ENCODE data around the gene MTR.

The MTR gene

DNA sequence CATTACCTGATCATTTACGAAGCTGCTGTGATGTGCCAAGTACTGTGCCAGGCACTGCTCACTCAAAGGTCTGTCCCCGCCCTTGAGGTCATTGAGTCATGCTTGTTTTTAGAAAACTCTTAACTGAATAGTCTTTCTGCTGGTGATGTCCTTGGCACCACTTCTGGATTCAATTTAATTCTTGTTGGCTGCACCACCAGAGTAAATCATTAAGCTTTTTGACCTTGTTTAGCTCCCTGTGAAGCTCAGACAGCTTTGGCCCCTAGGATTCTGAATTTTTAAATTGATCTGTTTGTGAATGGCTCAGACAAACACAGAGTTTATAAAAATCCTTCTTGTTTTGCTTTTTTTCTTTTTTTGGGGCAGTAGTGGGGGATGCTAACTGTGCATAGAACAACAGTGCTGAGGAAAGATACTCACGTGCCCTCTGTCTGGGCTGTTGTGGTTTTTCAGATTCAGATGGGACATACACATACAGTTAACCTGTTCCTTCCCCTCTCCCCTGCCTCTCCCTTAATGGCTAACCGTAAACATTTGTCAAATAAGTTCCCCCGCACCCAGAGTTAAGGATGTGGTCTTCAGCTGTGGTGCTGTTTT is 67.6 kb downstream of the MTR start:
- no peak for TF ChIP-seq CSDC2 (CRISPR knock-in tag; IDR thresholded peaks at IDR 0.05)
- TF ChIP-seq, protein P1, sequence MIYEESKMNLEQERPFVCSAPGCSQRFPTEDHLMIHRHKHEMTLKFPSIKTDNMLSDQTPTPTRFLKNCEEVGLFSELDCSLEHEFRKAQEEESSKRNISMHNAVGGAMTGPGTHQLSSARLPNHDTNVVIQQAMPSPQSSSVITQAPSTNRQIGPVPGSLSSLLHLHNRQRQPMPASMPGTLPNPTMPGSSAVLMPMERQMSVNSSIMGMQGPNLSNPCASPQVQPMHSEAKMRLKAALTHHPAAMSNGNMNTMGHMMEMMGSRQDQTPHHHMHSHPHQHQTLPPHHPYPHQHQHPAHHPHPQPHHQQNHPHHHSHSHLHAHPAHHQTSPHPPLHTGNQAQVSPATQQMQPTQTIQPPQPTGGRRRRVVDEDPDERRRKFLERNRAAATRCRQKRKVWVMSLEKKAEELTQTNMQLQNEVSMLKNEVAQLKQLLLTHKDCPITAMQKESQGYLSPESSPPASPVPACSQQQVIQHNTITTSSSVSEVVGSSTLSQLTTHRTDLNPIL (CRISPR knock-in tag; IDR thresholded peaks at IDR 0.05; ENCODE audit: low read depth): no peak
- no peak for TF ChIP-seq OSR1 (CRISPR knock-in tag; IDR thresholded peaks at IDR 0.05)
- TF ChIP-seq ZNF565 (CRISPR knock-in tag; conservative IDR thresholded peaks at IDR 0.05; ENCODE audit: low read depth): no peak
- no peak for TF ChIP-seq SNAI2 (CRISPR knock-in tag; IDR thresholded peaks at IDR 0.05)
- no peak for TF ChIP-seq TOX (CRISPR knock-in tag; IDR thresholded peaks at IDR 0.05; ENCODE audit: borderline replicate concordance)
- ATAC-seq: no peak

GRCh38 chr1:236864211-236864610 is 69.1 kb downstream of the MTR start:
- TF ChIP-seq SNAI2 (CRISPR knock-in tag; IDR thresholded peaks at IDR 0.05): no peak
- TF ChIP-seq RARB (CRISPR knock-in tag; IDR thresholded peaks at IDR 0.05): no peak
- no peak for TF ChIP-seq ZNF8 (CRISPR knock-in tag; IDR thresholded peaks at IDR 0.05)
- TF ChIP-seq PPARA (CRISPR knock-in tag; IDR thresholded peaks at IDR 0.05; ENCODE audit: borderline replicate concordance): no peak
- no peak for TF ChIP-seq ZFP3 (CRISPR knock-in tag; IDR thresholded peaks at IDR 0.05)
- TF ChIP-seq ZNF565 (CRISPR knock-in tag; conservative IDR thresholded peaks at IDR 0.05; ENCODE audit: low read depth): no peak
- no peak for TF ChIP-seq ZFP30 (CRISPR knock-in tag; IDR thresholded peaks at IDR 0.05)
- no peak for TF ChIP-seq PATZ1 (CRISPR knock-in tag; IDR thresholded peaks at IDR 0.05; ENCODE audit: borderline replicate concordance)
- TF ChIP-seq CSRNP3 (CRISPR knock-in tag; IDR thresholded peaks at IDR 0.05): no peak
- no peak for TF ChIP-seq CSDC2 (CRISPR knock-in tag; IDR thresholded peaks at IDR 0.05)
- TF ChIP-seq TOX (CRISPR knock-in tag; IDR thresholded peaks at IDR 0.05; ENCODE audit: borderline replicate concordance): no peak
- no peak for TF ChIP-seq OSR1 (CRISPR knock-in tag; IDR thresholded peaks at IDR 0.05)
- no peak for TF ChIP-seq ARNTL (CRISPR knock-in tag; IDR thresholded peaks at IDR 0.05; ENCODE audit: borderline replicate concordance, low read depth)
- no peak for TF ChIP-seq TCF4 (CRISPR knock-in tag; IDR thresholded peaks at IDR 0.05; ENCODE audit: borderline replicate concordance)
- TF ChIP-seq ZC3H10 (CRISPR knock-in tag; IDR thresholded peaks at IDR 0.05): no peak
- TF ChIP-seq ISL1 (CRISPR knock-in tag; IDR thresholded peaks at IDR 0.05): no peak
- no peak for TF ChIP-seq BACH2 (CRISPR knock-in tag; IDR thresholded peaks at IDR 0.05; ENCODE audit: borderline replicate concordance)
- TF ChIP-seq, protein P2, sequence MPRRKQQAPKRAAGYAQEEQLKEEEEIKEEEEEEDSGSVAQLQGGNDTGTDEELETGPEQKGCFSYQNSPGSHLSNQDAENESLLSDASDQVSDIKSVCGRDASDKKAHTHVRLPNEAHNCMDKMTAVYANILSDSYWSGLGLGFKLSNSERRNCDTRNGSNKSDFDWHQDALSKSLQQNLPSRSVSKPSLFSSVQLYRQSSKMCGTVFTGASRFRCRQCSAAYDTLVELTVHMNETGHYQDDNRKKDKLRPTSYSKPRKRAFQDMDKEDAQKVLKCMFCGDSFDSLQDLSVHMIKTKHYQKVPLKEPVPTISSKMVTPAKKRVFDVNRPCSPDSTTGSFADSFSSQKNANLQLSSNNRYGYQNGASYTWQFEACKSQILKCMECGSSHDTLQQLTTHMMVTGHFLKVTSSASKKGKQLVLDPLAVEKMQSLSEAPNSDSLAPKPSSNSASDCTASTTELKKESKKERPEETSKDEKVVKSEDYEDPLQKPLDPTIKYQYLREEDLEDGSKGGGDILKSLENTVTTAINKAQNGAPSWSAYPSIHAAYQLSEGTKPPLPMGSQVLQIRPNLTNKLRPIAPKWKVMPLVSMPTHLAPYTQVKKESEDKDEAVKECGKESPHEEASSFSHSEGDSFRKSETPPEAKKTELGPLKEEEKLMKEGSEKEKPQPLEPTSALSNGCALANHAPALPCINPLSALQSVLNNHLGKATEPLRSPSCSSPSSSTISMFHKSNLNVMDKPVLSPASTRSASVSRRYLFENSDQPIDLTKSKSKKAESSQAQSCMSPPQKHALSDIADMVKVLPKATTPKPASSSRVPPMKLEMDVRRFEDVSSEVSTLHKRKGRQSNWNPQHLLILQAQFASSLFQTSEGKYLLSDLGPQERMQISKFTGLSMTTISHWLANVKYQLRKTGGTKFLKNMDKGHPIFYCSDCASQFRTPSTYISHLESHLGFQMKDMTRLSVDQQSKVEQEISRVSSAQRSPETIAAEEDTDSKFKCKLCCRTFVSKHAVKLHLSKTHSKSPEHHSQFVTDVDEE (CRISPR knock-in tag; IDR thresholded peaks at IDR 0.05): no peak
- no peak for TF ChIP-seq ESRRG (CRISPR knock-in tag; IDR thresholded peaks at IDR 0.05)
- TF ChIP-seq, protein P3, sequence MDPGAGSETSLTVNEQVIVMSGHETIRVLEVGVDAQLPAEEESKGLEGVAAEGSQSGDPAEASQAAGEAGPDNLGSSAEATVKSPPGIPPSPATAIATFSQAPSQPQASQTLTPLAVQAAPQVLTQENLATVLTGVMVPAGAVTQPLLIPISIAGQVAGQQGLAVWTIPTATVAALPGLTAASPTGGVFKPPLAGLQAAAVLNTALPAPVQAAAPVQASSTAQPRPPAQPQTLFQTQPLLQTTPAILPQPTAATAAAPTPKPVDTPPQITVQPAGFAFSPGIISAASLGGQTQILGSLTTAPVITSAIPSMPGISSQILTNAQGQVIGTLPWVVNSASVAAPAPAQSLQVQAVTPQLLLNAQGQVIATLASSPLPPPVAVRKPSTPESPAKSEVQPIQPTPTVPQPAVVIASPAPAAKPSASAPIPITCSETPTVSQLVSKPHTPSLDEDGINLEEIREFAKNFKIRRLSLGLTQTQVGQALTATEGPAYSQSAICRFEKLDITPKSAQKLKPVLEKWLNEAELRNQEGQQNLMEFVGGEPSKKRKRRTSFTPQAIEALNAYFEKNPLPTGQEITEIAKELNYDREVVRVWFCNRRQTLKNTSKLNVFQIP (CRISPR knock-in tag; IDR thresholded peaks at IDR 0.05; ENCODE audit: borderline replicate concordance, low read depth): no peak
- ATAC-seq: no peak

All from SK-N-SH treated with all-trans-retinoic acid at 6 μM for 48 hours (cell line).